Caco-2 (cell line): ENCODE measurements around the gene ACOXL. TPM values are rescaled to one million over a fixed set of nuclear protein-coding genes. Genes with fewer than 3 reads are reported as not detected.

Experiments used
- BruUV-seq: library from RNA; stranded (reverse); fragments of 400-500 nt; replicated peaks from 2 replicates; lab custom pipeline; 2021; lab: Mats Ljungman, UMichigan
- CTCF ChIA-PET: fragments of 300-600 bp; sonication (Branson Sonifier 250); formaldehyde crosslinking; loops from one replicate; lab custom pipeline; 2022; ENCODE audit warnings: antibody characterized with exemption; lab: Charles Lee
- POLR2A ChIA-PET: fragments of 300-600 bp; sonication (Branson Sonifier 250); formaldehyde crosslinking; loops from one replicate; lab custom pipeline; 2022; ENCODE audit warnings: antibody characterized with exemption; lab: Charles Lee
- DNase-seq, 2 experiments: peaks; one replicate each; pipeline versions ENCODE4 v3.0.0 to v3.0.0-alpha.2; 2020 to 2022
- H3K27me3 ChIP-seq: replicated peaks from 2 replicates; pipeline ENCODE4 v1.6.0; 2011; ENCODE audit warnings: low read length; ENCODE audit not compliant: control insufficient read depth, insufficient read depth
- H3K36me3 ChIP-seq: 2 replicates; pipeline ENCODE4 v1.5.1; 2011; ENCODE audit warnings: low read length; ENCODE audit not compliant: control insufficient read depth, insufficient read depth
- H3K4me1 ChIP-seq: fragments of 250-450 bp; sonication (Bioruptor Pico); 2 replicates; pipeline ENCODE4 v1.5.1; 2020; ENCODE audit warnings: mild to moderate bottlenecking
- H3K4me3 ChIP-seq: 2 replicates; pipeline ENCODE4 v1.5.1; 2011; ENCODE audit warnings: low read depth, mild to moderate bottlenecking, control low read depth, low read length
- H3K9me3 ChIP-seq: fragments of 250-450 bp; sonication (Bioruptor Pico); 2 replicates; pipeline ENCODE4 v1.5.1; 2020; ENCODE audit warnings: mild to moderate bottlenecking, moderate library complexity
- H3K27ac Mint-ChIP-seq: one replicate; pipeline ENCODE4 v1.8.0; 2022; ENCODE audit warnings: mixed read lengths; ENCODE audit not compliant: unreplicated experiment
- H3K27me3 Mint-ChIP-seq: one replicate; pipeline ENCODE4 v1.8.0; 2022; ENCODE audit warnings: mixed read lengths; ENCODE audit not compliant: insufficient read depth, unreplicated experiment
- H3K36me3 Mint-ChIP-seq: one replicate; pipeline ENCODE4 v1.8.0; 2022; ENCODE audit warnings: mild to moderate bottlenecking, mixed read lengths; ENCODE audit not compliant: insufficient read depth, unreplicated experiment
- H3K4me1 Mint-ChIP-seq: one replicate; pipeline ENCODE4 v1.8.0; 2022; ENCODE audit warnings: low read depth, mixed read lengths; ENCODE audit not compliant: unreplicated experiment
- H3K4me3 Mint-ChIP-seq: one replicate; pipeline ENCODE4 v1.8.0; 2022; ENCODE audit warnings: mild to moderate bottlenecking, moderate library complexity, mixed read lengths; ENCODE audit not compliant: unreplicated experiment
- H3K9me3 Mint-ChIP-seq: one replicate; pipeline ENCODE4 v1.8.0; 2022; ENCODE audit warnings: mixed read lengths; ENCODE audit not compliant: unreplicated experiment
- intact Hi-C: fragments of 100-400 bp; cut with micrococcal nuclease; formaldehyde crosslinking; loops from one replicate; pipeline ENCODE4 v1.10.0; 2022; ENCODE audit not compliant: unreplicated experiment
- total RNA-seq: library from RNA; stranded (reverse); gene quantifications from 2 replicates; pipeline ENCODE4 v1.2.3, GENCODE V29; 2022
- TF ChIP-seq, protein P1 (sequence below), 2 experiments: fragments of 200-600 bp in 1 of 2; IDR thresholded peaks; 1 replicate in 1 of 2; 2 replicates in 1 of 2; pipeline versions ENCODE4 v1.5.1 to v1.8.0; 2011 to 2022; ENCODE audit warnings: antibody characterized with exemption in 1 of 2, control low read depth in 1 of 2, inconsistent platforms in 1 of 2, low read depth in 1 of 2, low read length in 1 of 2, mild to moderate bottlenecking in 1 of 2, moderate library complexity in 1 of 2; ENCODE audit not compliant: insufficient read depth in 1 of 2, severe bottlenecking in 1 of 2, unreplicated experiment in 1 of 2

Gene ACOXL
- total RNA-seq, 1 experiment from 2014 or later = 2.6 TPM

DNA sequence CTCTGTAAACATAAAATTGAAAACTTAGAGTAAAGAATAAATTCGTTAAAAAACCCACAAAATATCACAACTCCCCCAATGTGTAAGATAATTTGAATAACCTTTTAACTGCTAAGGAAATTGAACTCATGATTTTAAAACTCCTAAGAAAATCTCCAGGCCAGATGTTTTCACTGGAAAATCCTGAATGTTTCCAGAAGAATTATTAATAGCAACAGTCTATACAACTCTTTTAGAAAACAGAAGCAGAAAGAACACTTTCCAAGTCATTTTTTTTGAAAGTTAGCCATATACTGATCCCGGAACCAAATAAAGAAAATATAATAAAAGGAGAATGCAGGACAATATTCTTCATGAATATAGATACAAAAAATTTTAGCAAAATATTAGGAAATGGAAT lies 165.6 kb downstream of the ACOXL start:
- H3K27me3 Mint-ChIP-seq = peaks cover 2% of the 10 kb centered on the region
- CTCF ChIA-PET = no interaction called here
- Histone ChIP-seq H3K9me3 (peaks cover 4% of the 10 kb centered on the region; the same call in 1 of the 2 replicates), H3K36me3 (no peaks in the 10 kb centered on the region; the same call in 1 of the 2 replicates), H3K27me3 (no peaks in the 10 kb centered on the region), H3K4me1 (no peaks in the 10 kb centered on the region), H3K4me3 (no peak overlapping the region)
- H3K4me1 Mint-ChIP-seq = no peaks in the 10 kb centered on the region
- BruUV-seq = no TSS peak
- TF ChIP-seq, protein P1, sequence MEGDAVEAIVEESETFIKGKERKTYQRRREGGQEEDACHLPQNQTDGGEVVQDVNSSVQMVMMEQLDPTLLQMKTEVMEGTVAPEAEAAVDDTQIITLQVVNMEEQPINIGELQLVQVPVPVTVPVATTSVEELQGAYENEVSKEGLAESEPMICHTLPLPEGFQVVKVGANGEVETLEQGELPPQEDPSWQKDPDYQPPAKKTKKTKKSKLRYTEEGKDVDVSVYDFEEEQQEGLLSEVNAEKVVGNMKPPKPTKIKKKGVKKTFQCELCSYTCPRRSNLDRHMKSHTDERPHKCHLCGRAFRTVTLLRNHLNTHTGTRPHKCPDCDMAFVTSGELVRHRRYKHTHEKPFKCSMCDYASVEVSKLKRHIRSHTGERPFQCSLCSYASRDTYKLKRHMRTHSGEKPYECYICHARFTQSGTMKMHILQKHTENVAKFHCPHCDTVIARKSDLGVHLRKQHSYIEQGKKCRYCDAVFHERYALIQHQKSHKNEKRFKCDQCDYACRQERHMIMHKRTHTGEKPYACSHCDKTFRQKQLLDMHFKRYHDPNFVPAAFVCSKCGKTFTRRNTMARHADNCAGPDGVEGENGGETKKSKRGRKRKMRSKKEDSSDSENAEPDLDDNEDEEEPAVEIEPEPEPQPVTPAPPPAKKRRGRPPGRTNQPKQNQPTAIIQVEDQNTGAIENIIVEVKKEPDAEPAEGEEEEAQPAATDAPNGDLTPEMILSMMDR (IDR thresholded peaks at IDR 0.05; ENCODE audit: insufficient read depth in 1 of 2, low read depth in 1 of 2, low read length in 1 of 2, severe bottlenecking in 1 of 2, unreplicated experiment in 1 of 2) = no peak
- peaks cover 12% of the 10 kb centered on the region for H3K9me3 Mint-ChIP-seq
- no peak overlapping the region for H3K4me3 Mint-ChIP-seq
- POLR2A ChIA-PET = no interaction called here
- H3K36me3 Mint-ChIP-seq = no peaks in the 10 kb centered on the region
- intact Hi-C loops = no loop called here
- no peak for DNase-seq
- no peak overlapping the region for H3K27ac Mint-ChIP-seq

DNA sequence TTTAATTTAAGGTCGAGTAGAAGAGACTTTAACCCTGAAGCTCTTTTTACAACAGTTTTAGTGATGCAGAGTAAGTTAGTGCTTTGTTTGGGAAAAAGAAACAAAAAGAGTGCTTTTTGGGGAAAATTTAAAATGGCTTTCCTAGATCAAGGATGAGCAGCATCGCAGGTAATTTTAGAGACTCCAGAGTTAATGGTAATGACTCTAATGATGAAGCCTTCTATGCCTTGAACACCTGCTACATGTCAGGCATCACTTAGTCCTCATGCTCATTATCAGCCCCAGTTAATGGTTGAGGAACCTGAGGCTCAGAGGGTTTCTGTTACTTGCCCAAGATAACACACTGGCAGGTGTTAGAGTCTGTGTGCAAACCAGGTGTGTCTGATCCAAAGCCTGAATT lies 167.8 kb downstream of the ACOXL start:
- BruUV-seq = no TSS peak
- no peak for DNase-seq
- peaks cover 6% of the 10 kb centered on the region for H3K27me3 Mint-ChIP-seq
- Histone ChIP-seq H3K4me3 (no peak overlapping the region), H3K27me3 (no peaks in the 10 kb centered on the region), H3K4me1 (no peaks in the 10 kb centered on the region), H3K9me3 (peaks cover 2% of the 10 kb centered on the region; the same call in 1 of the 2 replicates), H3K36me3 (no peaks in the 10 kb centered on the region; the same call in 1 of the 2 replicates)
- ChIA-PET POLR2A (no interaction called here), CTCF (no interaction called here)
- H3K27ac Mint-ChIP-seq = no peak overlapping the region
- intact Hi-C loops = no loop called here
- H3K9me3 Mint-ChIP-seq = peaks cover 10% of the 10 kb centered on the region
- H3K36me3 Mint-ChIP-seq = no peaks in the 10 kb centered on the region
- H3K4me3 Mint-ChIP-seq = no peak overlapping the region
- TF ChIP-seq, protein P1 (IDR thresholded peaks at IDR 0.05; ENCODE audit: insufficient read depth in 1 of 2, low read depth in 1 of 2, low read length in 1 of 2, severe bottlenecking in 1 of 2, unreplicated experiment in 1 of 2) = no peak
- H3K4me1 Mint-ChIP-seq = no peaks in the 10 kb centered on the region

DNA sequence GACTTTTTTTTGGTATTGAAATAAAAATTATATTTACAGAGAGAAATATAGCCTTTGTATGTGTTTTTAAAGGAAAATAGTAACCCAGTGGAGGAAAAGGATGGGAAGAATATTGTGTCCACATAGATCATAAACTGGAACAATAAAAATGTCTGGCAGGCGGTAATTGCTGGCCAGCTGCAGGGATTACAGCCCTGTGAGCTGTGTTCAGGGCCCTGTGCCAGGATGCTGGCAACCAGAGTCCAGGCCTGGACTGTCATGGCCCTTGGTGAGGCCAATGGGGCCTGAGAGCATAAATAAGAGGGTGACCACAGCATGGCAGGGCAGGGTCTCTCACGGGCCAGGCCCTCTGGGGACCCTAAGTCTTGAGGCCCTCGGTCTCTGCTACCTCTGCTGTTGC lies 171.2 kb downstream of the ACOXL start:
- H3K27me3 Mint-ChIP-seq = peaks cover 4% of the 10 kb centered on the region
- no peak overlapping the region for H3K4me3 Mint-ChIP-seq

More for the DNA sequence above, 171.2 kb downstream of the ACOXL start:
- no peaks in the 10 kb centered on the region for H3K27me3 ChIP-seq
- H3K4me1 Mint-ChIP-seq = no peaks in the 10 kb centered on the region
- TF ChIP-seq, protein P1 (IDR thresholded peaks at IDR 0.05; ENCODE audit: insufficient read depth in 1 of 2, low read depth in 1 of 2, low read length in 1 of 2, severe bottlenecking in 1 of 2, unreplicated experiment in 1 of 2) = no peak
- H3K4me1 ChIP-seq = no peaks in the 10 kb centered on the region
- H3K4me3 ChIP-seq = no peak overlapping the region
- no peaks in the 10 kb centered on the region; the same call in 1 of the 2 replicates for H3K36me3 ChIP-seq
- intact Hi-C loops = no loop called here
- no TSS peak for BruUV-seq
- no peaks in the 10 kb centered on the region for H3K9me3 Mint-ChIP-seq
- POLR2A ChIA-PET = no interaction called here
- DNase-seq = no peak
- no peaks in the 10 kb centered on the region for H3K36me3 Mint-ChIP-seq
- CTCF ChIA-PET = no interaction called here
- H3K27ac Mint-ChIP-seq = no peak overlapping the region
- no peaks in the 10 kb centered on the region for H3K9me3 ChIP-seq
